K562 (cell line): ENCODE measurements around the gene ZBTB22. TPM values are rescaled to one million over a fixed set of nuclear protein-coding genes. Genes with fewer than 3 reads are reported as not detected.
A peak's percentile ranks its signal among the peaks of the same experiment; 100 is the strongest.

Experiments
- BDP1 ChIP-seq: IDR thresholded peaks from 3 replicates; pipeline ENCODE4 v1.6.1; 2011; ENCODE audit not compliant: insufficient read length, insufficient read depth
- CC2D1A ChIP-seq: fragments of 450-650 bp; IDR thresholded peaks from 2 replicates; pipeline ENCODE4 v1.6.1; 2017; ENCODE audit warnings: mild to moderate bottlenecking
- KAT7 ChIP-seq: sonication (generic); formaldehyde crosslinking; IDR thresholded peaks from 2 replicates; pipeline ENCODE4 v1.8.0; 2022; ENCODE audit warnings: missing genetic modification reagents, mild to moderate bottlenecking, borderline replicate concordance
- L3MBTL2 ChIP-seq: fragments of 450-650 bp; IDR thresholded peaks from 2 replicates; pipeline ENCODE4 v1.6.1; 2016; ENCODE audit warnings: mild to moderate bottlenecking, moderate library complexity
- MTA3 ChIP-seq: fragments of 450-650 bp; formaldehyde crosslinking; IDR thresholded peaks from 2 replicates; pipeline ENCODE4 v1.6.1; 2017; ENCODE audit warnings: mild to moderate bottlenecking, borderline replicate concordance
- NELFE ChIP-seq: IDR thresholded peaks from 2 replicates; pipeline ENCODE4 v1.6.1; 2011; ENCODE audit warnings: mild to moderate bottlenecking; ENCODE audit not compliant: insufficient read depth, insufficient read length
- NR1H2 ChIP-seq: sonication (generic); formaldehyde crosslinking; IDR thresholded peaks from 2 replicates; pipeline ENCODE4 v1.4.0; 2020; ENCODE audit warnings: mild to moderate bottlenecking, missing genetic modification reagents
- NR4A1 ChIP-seq, 2 experiments: fragments of 250-450 bp in 1 of 2; fragments of 450-650 bp in 1 of 2; sonication (Bioruptor Pico) in 1 of 2; IDR thresholded peaks; 2 replicates each; pipeline versions ENCODE4 v1.4.0 to v1.6.1; 2016 to 2020; ENCODE audit warnings: mild to moderate bottlenecking in 2 of 2, missing compliant biosample characterization in 1 of 2, missing genetic modification characterization in 1 of 2, moderate library complexity in 1 of 2
- NUFIP1 ChIP-seq: fragments of 450-650 bp; IDR thresholded peaks from 2 replicates; pipeline ENCODE4 v1.6.1; 2018; ENCODE audit not compliant: partially characterized antibody
- POLR2G ChIP-seq: fragments of 200-400 bp; formaldehyde crosslinking; IDR thresholded peaks from 2 replicates; pipeline ENCODE4 v1.6.1; 2017; ENCODE audit warnings: low read depth, mild to moderate bottlenecking, antibody characterized with exemption, low read length, moderate library complexity
- PYGO2 ChIP-seq: fragments of 450-650 bp; IDR thresholded peaks from 2 replicates; pipeline ENCODE4 v1.6.1; 2016; ENCODE audit warnings: mild to moderate bottlenecking, missing genetic modification characterization, moderate library complexity, missing compliant biosample characterization
- RREB1 ChIP-seq: fragments of 250-450 bp; sonication (Bioruptor Pico); IDR thresholded peaks from 2 replicates; pipeline ENCODE4 v1.4.0; 2020
- SMARCE1 ChIP-seq: fragments of 450-650 bp; IDR thresholded peaks from 2 replicates; pipeline ENCODE4 v1.7.1; 2016; ENCODE audit warnings: mild to moderate bottlenecking
- TAL1 ChIP-seq: fragments of 450-650 bp; IDR thresholded peaks from 2 replicates; pipeline ENCODE4 v1.6.1; 2016; ENCODE audit warnings: mild to moderate bottlenecking
- TBL1XR1 ChIP-seq, 2 experiments: IDR thresholded peaks; 2 replicates each; pipeline ENCODE4 v1.6.1; 2012; ENCODE audit warnings: improper control_type of control experiment in 2 of 2, low read length in 2 of 2, mild to moderate bottlenecking in 1 of 2
- TFAM ChIP-seq: fragments of 250-450 bp; sonication (Bioruptor Pico); conservative IDR thresholded peaks from 2 replicates; pipeline ENCODE4 v1.5.0; 2021; ENCODE audit warnings: mild to moderate bottlenecking, moderate library complexity
- TRIM25 ChIP-seq: fragments of 450-650 bp; IDR thresholded peaks from 2 replicates; pipeline ENCODE4 v1.7.0; 2016; ENCODE audit warnings: borderline replicate concordance
- ZBTB17 ChIP-seq: fragments of 450-650 bp; formaldehyde crosslinking; IDR thresholded peaks from 2 replicates; pipeline ENCODE4 v1.4.0; 2020; ENCODE audit warnings: mild to moderate bottlenecking
- ZNF354B ChIP-seq: fragments of 250-450 bp; sonication (Bioruptor Pico); IDR thresholded peaks from 2 replicates; pipeline ENCODE4 v1.4.0; 2020
- ZNF589 ChIP-seq: fragments of 200-800 bp; sonication (Bioruptor generic); IDR thresholded peaks from 2 replicates; pipeline ENCODE4 v1.6.1; 2016; ENCODE audit warnings: low read depth, missing genetic modification characterization, missing compliant biosample characterization
- ZNF766 ChIP-seq: fragments of 200-800 bp; sonication (Bioruptor generic); conservative IDR thresholded peaks from 2 replicates; pipeline ENCODE4 v1.6.1; 2016; ENCODE audit warnings: missing genetic modification characterization, missing compliant biosample characterization
- polyA plus RNA-seq, 8 experiments: library from polyadenylated mRNA; depleted of rRNA in 4 of 8; stranded (reverse) in 5 of 8; unstranded in 3 of 8; fragments of >200 nt; fragmentation: Nextera tagmentation in 2 of 8; fragmentation: Illumina TruSeq in 1 of 8; extraction: Ambion mirVana in 2 of 8; extraction: Trizol in 1 of 8; gene quantifications; 2 replicates each; pipeline versions ENCODE4 v1.2.1 to v1.2.3, GENCODE V29; 2011 to 2014; ENCODE audit warnings: inconsistent platforms in 1 of 8, missing spikeins in 1 of 8
- total RNA-seq, 7 experiments: library from RNA; depleted of rRNA in 6 of 7; stranded (reverse); fragments of >200 nt in 6 of 7; fragmentation: Illumina TruSeq in 2 of 7; extraction: Trizol in 2 of 7; gene quantifications; 2 replicates each; pipeline versions ENCODE4 v1.2.1 to v1.2.3, GENCODE V29; 2011 to 2021; ENCODE audit warnings: low replicate concordance in 1 of 7
- TF ChIP-seq, protein P1 (sequence below): fragments of 250-450 bp; sonication (Bioruptor Pico); IDR thresholded peaks from 2 replicates; pipeline ENCODE4 v1.8.0; 2021; ENCODE audit warnings: moderate library complexity, mild to moderate bottlenecking, inconsistent platforms

Gene ZBTB22
- total and polyA plus RNA-seq, 9 of the 15 experiments (the other 6 are each of a cell fraction or from before 2014, with no cell fraction given), result 0.21 to 11.9 (median 7.1) TPM

GRCh38 chr6:33271117-33271467, 46.5 kb downstream of the ZBTB22 start (continued):
- TF ChIP-seq NELFE, result no peak
- TF ChIP-seq, protein P1, sequence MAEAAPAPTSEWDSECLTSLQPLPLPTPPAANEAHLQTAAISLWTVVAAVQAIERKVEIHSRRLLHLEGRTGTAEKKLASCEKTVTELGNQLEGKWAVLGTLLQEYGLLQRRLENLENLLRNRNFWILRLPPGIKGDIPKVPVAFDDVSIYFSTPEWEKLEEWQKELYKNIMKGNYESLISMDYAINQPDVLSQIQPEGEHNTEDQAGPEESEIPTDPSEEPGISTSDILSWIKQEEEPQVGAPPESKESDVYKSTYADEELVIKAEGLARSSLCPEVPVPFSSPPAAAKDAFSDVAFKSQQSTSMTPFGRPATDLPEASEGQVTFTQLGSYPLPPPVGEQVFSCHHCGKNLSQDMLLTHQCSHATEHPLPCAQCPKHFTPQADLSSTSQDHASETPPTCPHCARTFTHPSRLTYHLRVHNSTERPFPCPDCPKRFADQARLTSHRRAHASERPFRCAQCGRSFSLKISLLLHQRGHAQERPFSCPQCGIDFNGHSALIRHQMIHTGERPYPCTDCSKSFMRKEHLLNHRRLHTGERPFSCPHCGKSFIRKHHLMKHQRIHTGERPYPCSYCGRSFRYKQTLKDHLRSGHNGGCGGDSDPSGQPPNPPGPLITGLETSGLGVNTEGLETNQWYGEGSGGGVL (CRISPR knock-in tag), result no peak
- no peak for TF ChIP-seq L3MBTL2
- TF ChIP-seq ZNF589 (CRISPR knock-in tag), result no peak
- TF ChIP-seq TRIM25, result no peak
- TF ChIP-seq BDP1, result no peak
- TF ChIP-seq SMARCE1, result no peak
- no peak for TF ChIP-seq PYGO2
- TF ChIP-seq TFAM (CRISPR knock-in tag), result no peak
- no peak for TF ChIP-seq ZNF354B
- no peak for TF ChIP-seq NUFIP1
- no peak for TF ChIP-seq MTA3
- TF ChIP-seq TBL1XR1 (IDR thresholded peaks at IDR 0.05; ENCODE audit: low read length in 2 of 2), result 0 out of 4 replicates have a peak, but pooled peaks of 1 of the 2 experiments have one; percentile 14
- TF ChIP-seq RREB1 (CRISPR knock-in tag), result no peak
- no peak for TF ChIP-seq KAT7 (CRISPR knock-in tag)
- no peak for TF ChIP-seq TAL1
- no peak for TF ChIP-seq NR4A1 (CRISPR knock-in tag; IDR thresholded peaks at IDR 0.05)
- TF ChIP-seq NR4A1 (tag; IDR thresholded peaks at IDR 0.05), result no peak
- peak; percentile 21; the same call in 1 of the 2 replicates for TF ChIP-seq CC2D1A
- no peak for TF ChIP-seq ZNF766 (CRISPR knock-in tag)
- no peak for TF ChIP-seq NR1H2 (CRISPR knock-in tag)
- no peak for TF ChIP-seq POLR2G
- TF ChIP-seq ZBTB17 (CRISPR knock-in tag), result no peak
